ENCODE results near the gene SLC30A3.

GRCh38 chr2:27245116-27245515 is 17.7 kb downstream of the SLC30A3 start:
- no peak for TF ChIP-seq CTCF (conservative IDR thresholded peaks at IDR 0.05 in 1 of 2, IDR thresholded peaks at IDR 0.05 in 1 of 2; ENCODE audit: low read depth in 1 of 2, low read length in 2 of 2)
- TF ChIP-seq EZH2 (IDR thresholded peaks at IDR 0.05; ENCODE audit: low read length, missing control alignments), result no peak

Measured in fibroblast of lung (primary cell).